ENCODE data around the gene ACAD8.

Gene ACAD8

GRCh38 chr11:134293119-134294113 is 40.0 kb downstream of the ACAD8 start:
- no peak for TF ChIP-seq CTCF (IDR thresholded peaks at IDR 0.05; ENCODE audit: control insufficient read depth, insufficient read depth, low read depth, low read length, missing control alignments)
- no peak overlapping the region for H3K4me3 ChIP-seq (ENCODE audit: control insufficient read depth, low read depth, low read length)
- DNase-seq (ENCODE audit: low read depth) = no peak

GRCh38 chr11:134294664-134295063 is 41.3 kb downstream of the ACAD8 start:
- DNase-seq (ENCODE audit: low read depth) = no peak
- no peak for TF ChIP-seq CTCF (IDR thresholded peaks at IDR 0.05; ENCODE audit: control insufficient read depth, insufficient read depth, low read depth, low read length, missing control alignments)
- H3K4me3 ChIP-seq (ENCODE audit: control insufficient read depth, low read depth, low read length) = no peak overlapping the region

DNA sequence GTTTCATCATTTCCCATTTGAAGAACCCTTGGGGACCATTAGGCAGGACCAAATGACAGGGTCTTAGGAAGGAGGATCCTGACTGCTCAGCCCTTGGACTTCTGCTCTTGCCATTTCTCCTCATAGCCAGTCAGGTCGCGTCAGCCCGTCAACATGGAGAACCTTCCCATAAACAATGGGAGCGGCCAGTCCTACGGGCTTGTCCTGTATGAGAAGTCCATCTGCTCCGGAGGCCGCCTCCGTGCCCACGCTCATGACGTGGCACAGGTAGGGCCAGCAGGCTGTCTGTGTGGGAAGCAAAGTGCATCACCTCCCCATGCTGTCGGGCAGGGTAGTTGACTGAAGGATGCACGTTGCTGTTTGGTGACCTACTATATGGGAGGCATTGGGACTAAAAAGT is 58.9 kb downstream of the ACAD8 start:
- H3K4me3 ChIP-seq (ENCODE audit: control insufficient read depth, low read depth, low read length) = no peak overlapping the region
- no peak for TF ChIP-seq CTCF (IDR thresholded peaks at IDR 0.05; ENCODE audit: control insufficient read depth, insufficient read depth, low read depth, low read length, missing control alignments)
- no peak for DNase-seq (ENCODE audit: low read depth)

GRCh38 chr11:134312807-134313206 is 59.4 kb downstream of the ACAD8 start:
- TF ChIP-seq CTCF (IDR thresholded peaks at IDR 0.05; ENCODE audit: control insufficient read depth, insufficient read depth, low read depth, low read length, missing control alignments) = no peak
- no peak overlapping the region for H3K4me3 ChIP-seq (ENCODE audit: control insufficient read depth, low read depth, low read length)
- no peak for DNase-seq (ENCODE audit: low read depth)

DNA sequence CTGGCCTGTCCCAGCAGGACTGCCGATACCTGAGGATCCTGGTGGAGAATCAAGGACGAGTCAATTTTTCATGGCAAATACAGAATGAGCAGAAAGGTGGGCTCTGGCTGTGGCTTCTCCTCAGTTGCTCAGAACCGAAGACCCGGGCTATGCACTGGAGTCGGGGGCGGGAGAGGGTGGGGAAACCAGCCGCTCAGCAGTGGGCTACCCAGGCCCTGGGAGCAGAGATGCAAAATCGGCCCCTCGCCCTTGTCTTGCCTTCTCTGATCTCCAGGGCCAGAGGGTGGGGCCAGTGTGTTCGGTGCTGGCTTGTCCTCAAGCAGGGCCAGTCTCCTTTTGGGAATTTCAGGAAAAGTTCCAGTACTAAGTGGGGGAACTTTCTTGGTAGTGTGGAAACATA is 60.0 kb downstream of the ACAD8 start:
- no peak for DNase-seq (ENCODE audit: low read depth)
- H3K4me3 ChIP-seq (ENCODE audit: control insufficient read depth, low read depth, low read length) = no peak overlapping the region
- TF ChIP-seq CTCF (IDR thresholded peaks at IDR 0.05; ENCODE audit: control insufficient read depth, insufficient read depth, low read depth, low read length, missing control alignments) = no peak

GRCh38 chr11:134313821-134314607 is 60.6 kb downstream of the ACAD8 start:
- no peak for DNase-seq (ENCODE audit: low read depth)
- TF ChIP-seq CTCF (IDR thresholded peaks at IDR 0.05; ENCODE audit: control insufficient read depth, insufficient read depth, low read depth, low read length, missing control alignments) = no peak

More at GRCh38 chr11:134313821-134314607, 60.6 kb downstream of the ACAD8 start:
- H3K4me3 ChIP-seq (ENCODE audit: control insufficient read depth, low read depth, low read length) = no peak overlapping the region

Measured in AG09309 (cell line).